ENCODE results near the gene FBXL20. TPM values are rescaled to one million over a fixed set of nuclear protein-coding genes. Genes with fewer than 3 reads are reported as not detected.

The FBXL20 gene
- total and polyA plus RNA-seq, 9 of the 15 experiments (the other 6 are each of a cell fraction or from before 2014, with no cell fraction given) = 1.8 to 15.1 (median 5.6) TPM

- no peak for TF ChIP-seq ZNF133 (CRISPR knock-in tag; IDR thresholded peaks at IDR 0.05)
- TF ChIP-seq PBX2 (CRISPR knock-in tag; IDR thresholded peaks at IDR 0.05; ENCODE audit: low read depth) = no peak
- peak; percentile 37 for TF ChIP-seq PBX2 (tag; conservative IDR thresholded peaks at IDR 0.05; ENCODE audit: low read depth)
- TF ChIP-seq ZNF408 (CRISPR knock-in tag; IDR thresholded peaks at IDR 0.05; ENCODE audit: low read depth) = no peak
- no peak for TF ChIP-seq DACH1 (IDR thresholded peaks at IDR 0.05; ENCODE audit: partially characterized antibody)
- TF ChIP-seq HDAC1 (IDR thresholded peaks at IDR 0.05) = no peak
- TF ChIP-seq NFYB (IDR thresholded peaks at IDR 0.05; ENCODE audit: extremely low read depth, insufficient read length) = no peak
- TF ChIP-seq DMBX1 (CRISPR knock-in tag; IDR thresholded peaks at IDR 0.05; ENCODE audit: borderline replicate concordance) = no peak
- no peak for TF ChIP-seq ATF3 (IDR thresholded peaks at IDR 0.05)
- TF ChIP-seq ATF3 (CRISPR knock-in tag; conservative IDR thresholded peaks at IDR 0.05) = no peak
- TF ChIP-seq AFF1 (IDR thresholded peaks at IDR 0.05; ENCODE audit: low read depth in 1 of 2, partially characterized antibody in 2 of 2) = peak in 1 of 2 experiments; percentile 30
- 0 out of 2 replicates have a peak, but pooled peaks have one; percentile 35 for TF ChIP-seq ZNF197 (CRISPR knock-in tag; IDR thresholded peaks at IDR 0.05; ENCODE audit: low read depth)
- TF ChIP-seq ATF2 (CRISPR knock-in tag; IDR thresholded peaks at IDR 0.05) = no peak
- TF ChIP-seq CEBPB (tag; IDR thresholded peaks at IDR 0.05) = no peak
- TF ChIP-seq ZNF184 (CRISPR knock-in tag; IDR thresholded peaks at IDR 0.05) = no peak
- TF ChIP-seq RBM22 (IDR thresholded peaks at IDR 0.05; ENCODE audit: low read depth, low read length, poor library complexity, severe bottlenecking) = no peak
- TF ChIP-seq ZBTB26 (CRISPR knock-in tag; IDR thresholded peaks at IDR 0.05) = no peak
- no peak for TF ChIP-seq RAD51 (IDR thresholded peaks at IDR 0.05; ENCODE audit: borderline replicate concordance, low read depth)
- no peak for TF ChIP-seq HLTF (IDR thresholded peaks at IDR 0.05)
Measured at GRCh38 chr17:39335704-39336223, 65.7 kb downstream of the FBXL20 start (continued).
